ENCODE measurements around the gene RNF207.

The RNF207 gene

DNA sequence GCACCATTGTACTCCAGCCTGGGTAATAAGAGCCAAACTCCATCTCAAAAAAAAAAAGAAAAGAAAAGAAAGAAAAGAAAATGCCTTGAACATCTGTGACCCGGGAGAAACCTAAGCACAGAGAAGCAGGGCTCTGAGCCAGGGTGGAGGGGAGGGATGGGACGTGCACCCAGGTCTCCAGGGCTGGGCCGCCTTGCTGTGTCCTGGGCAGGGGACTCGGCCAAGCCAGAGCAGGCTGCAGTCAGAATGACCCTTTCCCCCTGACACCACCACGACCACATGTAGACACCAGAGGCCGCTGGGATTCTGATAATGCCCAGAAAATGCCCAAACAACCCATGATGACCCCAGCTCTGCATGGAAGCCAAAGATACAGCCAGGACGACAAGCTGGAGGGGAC lies 43.6 kb upstream of the RNF207 start:
- TF ChIP-seq TAF1 (IDR thresholded peaks at IDR 0.05; ENCODE audit: low read depth), result no peak

DNA sequence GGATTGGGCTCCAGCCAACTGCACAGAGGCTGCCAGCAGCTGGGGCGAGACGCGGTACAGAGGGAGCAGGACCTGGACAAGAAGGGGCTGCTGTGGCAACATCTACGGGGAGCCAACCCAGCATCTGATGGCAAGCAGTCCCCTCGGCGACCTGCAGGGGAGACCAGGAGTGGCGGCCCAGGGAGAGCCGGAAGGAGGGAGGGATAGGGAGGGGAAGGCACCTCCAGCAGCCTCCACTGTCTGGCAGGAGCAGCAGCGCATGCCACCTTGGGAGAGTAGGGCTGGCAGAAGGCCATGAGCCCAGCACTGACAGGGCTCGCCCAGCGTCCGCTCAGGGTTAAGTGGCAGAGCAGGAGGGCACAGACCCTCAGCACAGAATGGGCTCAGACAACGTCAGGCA lies 43.1 kb upstream of the RNF207 start:
- no peak for TF ChIP-seq CEBPB (IDR thresholded peaks at IDR 0.05)
- no peak for TF ChIP-seq TEAD4 (IDR thresholded peaks at IDR 0.05)
- no peak for TF ChIP-seq RAD21 (IDR thresholded peaks at IDR 0.05; ENCODE audit: low read depth)

DNA sequence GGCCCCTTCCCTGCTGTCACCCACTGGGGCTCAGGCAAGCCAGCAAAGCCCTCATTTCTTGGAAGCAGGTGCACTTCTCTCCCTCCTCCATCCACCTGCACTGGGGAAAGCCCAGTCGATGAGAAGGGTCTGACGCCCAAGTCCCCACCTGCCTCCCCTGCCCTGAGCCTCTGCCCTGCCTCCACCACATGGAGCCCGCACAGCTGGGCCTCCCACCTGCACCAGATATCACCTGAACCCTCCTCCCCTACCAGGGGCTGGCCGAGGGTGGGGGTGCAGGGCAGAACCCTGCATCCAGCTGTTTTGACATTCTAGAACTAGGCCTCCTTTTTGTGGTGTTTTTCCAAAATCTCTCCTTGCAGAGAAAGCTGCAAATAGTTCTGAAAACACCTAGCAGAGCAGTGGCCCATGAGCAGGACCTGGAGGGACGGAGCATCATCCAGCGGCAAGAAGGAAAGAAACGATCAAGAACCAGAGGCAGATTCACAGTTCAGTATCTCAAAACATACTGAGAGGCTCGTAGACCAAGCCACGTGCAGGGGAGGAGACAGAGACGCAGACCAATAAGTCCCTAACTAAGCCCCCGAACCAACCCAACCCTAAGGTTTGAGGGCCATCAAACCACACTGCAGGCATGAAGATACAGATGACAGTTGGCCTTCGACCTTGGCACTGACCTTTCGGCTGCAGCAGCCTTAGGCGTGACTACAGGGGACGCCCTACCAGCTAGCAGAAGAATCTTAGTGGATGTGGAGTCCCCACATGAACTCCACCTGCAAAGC lies 42.5 kb upstream of the RNF207 start:
- TF ChIP-seq EGR1 (IDR thresholded peaks at IDR 0.05), result no peak
- TF ChIP-seq, protein P1, sequence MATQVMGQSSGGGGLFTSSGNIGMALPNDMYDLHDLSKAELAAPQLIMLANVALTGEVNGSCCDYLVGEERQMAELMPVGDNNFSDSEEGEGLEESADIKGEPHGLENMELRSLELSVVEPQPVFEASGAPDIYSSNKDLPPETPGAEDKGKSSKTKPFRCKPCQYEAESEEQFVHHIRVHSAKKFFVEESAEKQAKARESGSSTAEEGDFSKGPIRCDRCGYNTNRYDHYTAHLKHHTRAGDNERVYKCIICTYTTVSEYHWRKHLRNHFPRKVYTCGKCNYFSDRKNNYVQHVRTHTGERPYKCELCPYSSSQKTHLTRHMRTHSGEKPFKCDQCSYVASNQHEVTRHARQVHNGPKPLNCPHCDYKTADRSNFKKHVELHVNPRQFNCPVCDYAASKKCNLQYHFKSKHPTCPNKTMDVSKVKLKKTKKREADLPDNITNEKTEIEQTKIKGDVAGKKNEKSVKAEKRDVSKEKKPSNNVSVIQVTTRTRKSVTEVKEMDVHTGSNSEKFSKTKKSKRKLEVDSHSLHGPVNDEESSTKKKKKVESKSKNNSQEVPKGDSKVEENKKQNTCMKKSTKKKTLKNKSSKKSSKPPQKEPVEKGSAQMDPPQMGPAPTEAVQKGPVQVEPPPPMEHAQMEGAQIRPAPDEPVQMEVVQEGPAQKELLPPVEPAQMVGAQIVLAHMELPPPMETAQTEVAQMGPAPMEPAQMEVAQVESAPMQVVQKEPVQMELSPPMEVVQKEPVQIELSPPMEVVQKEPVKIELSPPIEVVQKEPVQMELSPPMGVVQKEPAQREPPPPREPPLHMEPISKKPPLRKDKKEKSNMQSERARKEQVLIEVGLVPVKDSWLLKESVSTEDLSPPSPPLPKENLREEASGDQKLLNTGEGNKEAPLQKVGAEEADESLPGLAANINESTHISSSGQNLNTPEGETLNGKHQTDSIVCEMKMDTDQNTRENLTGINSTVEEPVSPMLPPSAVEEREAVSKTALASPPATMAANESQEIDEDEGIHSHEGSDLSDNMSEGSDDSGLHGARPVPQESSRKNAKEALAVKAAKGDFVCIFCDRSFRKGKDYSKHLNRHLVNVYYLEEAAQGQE (IDR thresholded peaks at IDR 0.05; ENCODE audit: low read depth), result no peak
- TF ChIP-seq CEBPB (IDR thresholded peaks at IDR 0.05), result no peak
- no peak for TF ChIP-seq TEAD4 (IDR thresholded peaks at IDR 0.05)
- TF ChIP-seq CREB1 (IDR thresholded peaks at IDR 0.05; ENCODE audit: low read depth), result no peak

DNA sequence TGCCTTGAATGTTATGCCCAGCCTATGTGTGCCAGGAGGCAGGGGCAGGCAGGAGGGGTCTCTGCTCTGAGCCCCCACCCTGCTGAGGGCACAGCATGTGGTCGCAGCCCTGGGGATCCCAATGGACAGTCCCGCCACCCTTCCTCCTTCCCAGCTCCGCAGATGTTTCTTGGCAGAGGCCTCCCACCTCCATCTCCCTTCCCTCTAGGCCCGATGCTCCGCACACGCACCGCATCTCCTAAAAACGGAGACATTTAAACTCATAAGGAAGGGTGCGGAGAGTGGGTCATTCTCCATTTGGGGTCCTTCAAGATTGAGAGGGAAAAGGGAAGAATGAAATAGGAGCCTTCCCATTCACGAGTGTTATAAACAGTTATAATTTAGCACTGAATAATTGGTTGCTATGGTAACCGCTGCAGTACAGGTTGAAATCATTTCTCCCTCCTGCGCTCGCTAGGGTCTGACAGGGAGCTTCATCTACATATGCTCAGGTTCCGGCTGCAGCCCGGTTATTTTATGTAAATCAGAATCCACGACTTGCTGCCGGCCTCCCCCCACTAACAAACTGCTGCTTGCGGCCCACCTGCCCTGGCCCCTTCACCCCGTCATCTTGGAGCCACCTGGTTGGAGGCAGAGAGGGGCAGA lies 41.8 kb upstream of the RNF207 start:
- no peak for TF ChIP-seq CREB1 (IDR thresholded peaks at IDR 0.05; ENCODE audit: low read depth)
- no peak for TF ChIP-seq CEBPB (IDR thresholded peaks at IDR 0.05)

DNA sequence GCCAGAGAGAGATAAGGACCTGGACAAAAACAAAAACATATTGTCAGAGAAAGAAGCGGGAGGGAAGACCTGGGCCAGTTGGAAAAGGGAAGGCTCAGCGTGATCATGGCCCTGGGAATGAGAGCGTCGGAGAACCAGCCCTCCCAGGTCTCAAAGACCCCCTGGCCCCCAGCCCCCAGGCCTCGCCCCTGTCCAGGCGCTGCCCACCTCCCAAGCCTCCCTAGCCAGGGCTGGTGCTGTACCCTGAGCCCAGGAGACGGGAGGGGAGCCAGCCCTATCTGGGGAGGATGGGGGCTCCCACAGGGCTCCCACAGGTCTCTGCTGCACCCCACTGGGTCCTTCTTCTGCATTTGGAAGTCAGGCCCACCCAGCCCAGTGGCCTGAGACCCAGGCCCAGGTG lies 40.9 kb upstream of the RNF207 start:
- TF ChIP-seq CEBPB (IDR thresholded peaks at IDR 0.05) (no peak), RAD21 (IDR thresholded peaks at IDR 0.05; ENCODE audit: low read depth) (no peak), TAF1 (IDR thresholded peaks at IDR 0.05; ENCODE audit: low read depth) (no peak), NFIC (IDR thresholded peaks at IDR 0.05) (no peak), TCF12 (IDR thresholded peaks at IDR 0.05; ENCODE audit: low read depth) (no peak), FOXM1 (IDR thresholded peaks at IDR 0.05; ENCODE audit: borderline replicate concordance, low read depth) (no peak), TEAD4 (IDR thresholded peaks at IDR 0.05) (no peak), ZBTB7A (IDR thresholded peaks at IDR 0.05; ENCODE audit: low read depth) (no peak)
- TF ChIP-seq, protein P1 (IDR thresholded peaks at IDR 0.05; ENCODE audit: low read depth), result no peak
- TF ChIP-seq, protein P2, sequence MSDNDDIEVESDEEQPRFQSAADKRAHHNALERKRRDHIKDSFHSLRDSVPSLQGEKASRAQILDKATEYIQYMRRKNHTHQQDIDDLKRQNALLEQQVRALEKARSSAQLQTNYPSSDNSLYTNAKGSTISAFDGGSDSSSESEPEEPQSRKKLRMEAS (IDR thresholded peaks at IDR 0.05), result no peak

DNA sequence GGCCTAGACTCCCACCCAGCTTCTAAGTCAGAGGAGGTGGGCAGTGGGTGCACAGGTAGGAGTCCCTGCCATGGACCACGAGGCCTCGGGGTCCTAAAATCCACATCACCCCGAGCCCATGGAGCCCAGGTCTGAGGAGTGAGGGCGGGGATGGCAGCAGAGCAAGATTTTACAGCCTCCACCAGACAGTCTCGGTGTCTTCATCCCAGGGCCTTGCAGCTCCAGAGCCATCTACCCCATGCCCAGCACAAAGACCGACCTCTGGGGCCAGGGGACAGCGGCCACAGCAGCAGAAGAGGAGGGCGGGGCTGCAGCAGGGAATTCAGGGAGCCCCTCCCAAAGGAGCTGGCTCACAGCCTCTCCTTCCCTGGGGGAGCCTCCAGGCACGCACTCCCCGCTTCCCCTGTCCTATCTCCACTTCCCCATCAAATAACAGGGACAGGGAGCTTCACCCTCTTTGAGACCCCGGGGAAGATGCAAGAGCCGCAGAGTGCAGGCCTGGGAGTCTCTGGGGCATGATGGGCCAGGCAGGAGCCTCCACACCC lies 40.4 kb upstream of the RNF207 start:
- TF ChIP-seq EGR1 (IDR thresholded peaks at IDR 0.05), result no peak
- TF ChIP-seq, protein P3, sequence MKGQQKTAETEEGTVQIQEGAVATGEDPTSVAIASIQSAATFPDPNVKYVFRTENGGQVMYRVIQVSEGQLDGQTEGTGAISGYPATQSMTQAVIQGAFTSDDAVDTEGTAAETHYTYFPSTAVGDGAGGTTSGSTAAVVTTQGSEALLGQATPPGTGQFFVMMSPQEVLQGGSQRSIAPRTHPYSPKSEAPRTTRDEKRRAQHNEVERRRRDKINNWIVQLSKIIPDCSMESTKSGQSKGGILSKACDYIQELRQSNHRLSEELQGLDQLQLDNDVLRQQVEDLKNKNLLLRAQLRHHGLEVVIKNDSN (IDR thresholded peaks at IDR 0.05), result no peak
- TF ChIP-seq, protein P2 (IDR thresholded peaks at IDR 0.05), result no peak
- TF ChIP-seq, protein P1 (IDR thresholded peaks at IDR 0.05; ENCODE audit: low read depth), result no peak
- no peak for TF ChIP-seq TAF1 (IDR thresholded peaks at IDR 0.05; ENCODE audit: low read depth)
- TF ChIP-seq CEBPB (IDR thresholded peaks at IDR 0.05), result no peak
- no peak for TF ChIP-seq TEAD4 (IDR thresholded peaks at IDR 0.05)
- TF ChIP-seq YY1 (IDR thresholded peaks at IDR 0.05; ENCODE audit: low read depth), result no peak
- TF ChIP-seq RAD21 (IDR thresholded peaks at IDR 0.05; ENCODE audit: low read depth), result no peak
- no peak for TF ChIP-seq ZBTB7A (IDR thresholded peaks at IDR 0.05; ENCODE audit: low read depth)
- no peak for TF ChIP-seq EP300 (IDR thresholded peaks at IDR 0.05; ENCODE audit: borderline replicate concordance)
- no peak for TF ChIP-seq NFIC (IDR thresholded peaks at IDR 0.05)
- TF ChIP-seq CREB1 (IDR thresholded peaks at IDR 0.05; ENCODE audit: low read depth), result no peak
- no peak for TF ChIP-seq TCF12 (IDR thresholded peaks at IDR 0.05; ENCODE audit: low read depth)
- no peak for TF ChIP-seq FOXM1 (IDR thresholded peaks at IDR 0.05; ENCODE audit: borderline replicate concordance, low read depth)
